ENCODE data around the gene UHMK1.

- TF ChIP-seq POLR2A (IDR thresholded peaks at IDR 0.05): no peak
- TF ChIP-seq CTCF (IDR thresholded peaks at IDR 0.05): no peak
Measured at GRCh38 chr1:162476620-162477019, 21.0 kb upstream of the UHMK1 start.
